CD4-positive, alpha-beta T cell (primary cell): ENCODE results near the gene SH3TC2. TPM values are rescaled to one million over a fixed set of nuclear protein-coding genes. Genes with fewer than 3 reads are reported as not detected.

Experiments
- ATAC-seq: fragments of 200-7000 bp; cut with Tn5 transposase; one replicate; pipeline ENCODE4 v1.10.0; 2022; ENCODE audit warnings: mild to moderate bottlenecking; ENCODE audit not compliant: poor library complexity
- CTCF ChIA-PET: fragments of 350-600 bp; sonication (Branson Sonifier 250); formaldehyde crosslinking; loops from one replicate; lab custom pipeline; 2021; ENCODE audit warnings: antibody characterized with exemption, inconsistent platforms; lab: Charles Lee
- POLR2A ChIA-PET: fragments of 350-600 bp; sonication (Branson Sonifier 250); formaldehyde crosslinking; loops from one replicate; lab custom pipeline; 2021; ENCODE audit warnings: antibody characterized with exemption, inconsistent platforms; lab: Charles Lee
- DNase-seq, 14 experiments: peaks; one replicate each; pipeline ENCODE4 v3.0.0-alpha.2; 2013 to 2020; ENCODE audit warnings: mixed read lengths in 2 of 14
- H3K27ac ChIP-seq, 2 donors: one replicate each; pipeline versions ENCODE4 v1.5.1 to v1.7.0; 2013; ENCODE audit warnings: low read length in 2 of 2, low read depth in 1 of 2, mild to moderate bottlenecking in 1 of 2
- H3K27me3 ChIP-seq, 2 experiments: 1 replicate in 1 of 2; 2 replicates in 1 of 2; pipeline versions ENCODE4 v1.6.1 to v1.7.0; 2013; ENCODE audit warnings: low read length in 2 of 2, control low read depth in 1 of 2, mild to moderate bottlenecking in 1 of 2, moderate library complexity in 1 of 2; ENCODE audit not compliant: insufficient read depth in 2 of 2, control insufficient read depth in 1 of 2
- H3K36me3 ChIP-seq: one replicate; pipeline ENCODE4 v1.6.1; 2013; ENCODE audit warnings: low read length, control low read depth; ENCODE audit not compliant: insufficient read depth
- H3K4me1 ChIP-seq: one replicate; pipeline ENCODE4 v1.6.1; 2013; ENCODE audit warnings: low read length, control low read depth; ENCODE audit not compliant: insufficient read depth
- H3K4me3 ChIP-seq: one replicate; pipeline ENCODE4 v1.5.1; 2013; ENCODE audit warnings: mild to moderate bottlenecking, low read length, moderate library complexity
- H3K9me3 ChIP-seq, 2 experiments: 1 replicate in 1 of 2; 2 replicates in 1 of 2; pipeline versions ENCODE4 v1.6.1 to v1.7.0; 2013; ENCODE audit warnings: low read length in 2 of 2, mild to moderate bottlenecking in 2 of 2, control low read depth in 1 of 2, moderate library complexity in 1 of 2; ENCODE audit not compliant: control insufficient read depth in 1 of 2, insufficient read depth in 1 of 2
- H3K27ac Mint-ChIP-seq: one replicate; pipeline ENCODE4 v1.8.0; 2020; ENCODE audit warnings: mixed read lengths
- H3K27me3 Mint-ChIP-seq: one replicate; pipeline ENCODE4 v1.8.0; 2021; ENCODE audit warnings: mixed read lengths
- H3K36me3 Mint-ChIP-seq: one replicate; pipeline ENCODE4 v1.8.0; 2021; ENCODE audit warnings: low read depth, mixed read lengths
- H3K4me1 Mint-ChIP-seq: one replicate; pipeline ENCODE4 v1.8.0; 2021; ENCODE audit warnings: low read depth, mixed read lengths
- H3K4me3 Mint-ChIP-seq: one replicate; pipeline ENCODE4 v1.8.0; 2020; ENCODE audit warnings: mild to moderate bottlenecking, mixed read lengths
- H3K9me3 Mint-ChIP-seq: one replicate; pipeline ENCODE4 v1.8.0; 2020; ENCODE audit warnings: mixed read lengths
- intact Hi-C, 2 experiments: fragments of 100-400 bp; cut with DNase I in 1 of 2; cut with micrococcal nuclease in 1 of 2; formaldehyde crosslinking; loops; one replicate each; pipeline versions ENCODE4 v1.15.1 to v1.9.0; 2023 to 2025; cut with DNase I, micrococcal nuclease
- total RNA-seq, 174 experiments: library from RNA in 2 of 174; stranded (reverse) in 2 of 174; gene quantifications; one replicate each; pipeline ENCODE4 v1.2.3 and lab custom pipeline; 2021 to 2026
- TF ChIP-seq, protein P1 (sequence below): fragments of 200-600 bp; IDR thresholded peaks from one replicate; pipeline ENCODE4 v1.8.0; 2022; ENCODE audit warnings: antibody characterized with exemption, mild to moderate bottlenecking

SH3TC2 gene
- total RNA-seq, 2 experiments from 2014 or later, result not detected

GRCh38 chr5:149004559-149004958 is 58.3 kb downstream of the SH3TC2 start:
- H3K4me1 Mint-ChIP-seq, result no peaks in the 10 kb centered on the region
- no peak for ATAC-seq
- H3K4me3 Mint-ChIP-seq, result no peak overlapping the region
- H3K27ac Mint-ChIP-seq, result no peak overlapping the region
- TF ChIP-seq, protein P1, sequence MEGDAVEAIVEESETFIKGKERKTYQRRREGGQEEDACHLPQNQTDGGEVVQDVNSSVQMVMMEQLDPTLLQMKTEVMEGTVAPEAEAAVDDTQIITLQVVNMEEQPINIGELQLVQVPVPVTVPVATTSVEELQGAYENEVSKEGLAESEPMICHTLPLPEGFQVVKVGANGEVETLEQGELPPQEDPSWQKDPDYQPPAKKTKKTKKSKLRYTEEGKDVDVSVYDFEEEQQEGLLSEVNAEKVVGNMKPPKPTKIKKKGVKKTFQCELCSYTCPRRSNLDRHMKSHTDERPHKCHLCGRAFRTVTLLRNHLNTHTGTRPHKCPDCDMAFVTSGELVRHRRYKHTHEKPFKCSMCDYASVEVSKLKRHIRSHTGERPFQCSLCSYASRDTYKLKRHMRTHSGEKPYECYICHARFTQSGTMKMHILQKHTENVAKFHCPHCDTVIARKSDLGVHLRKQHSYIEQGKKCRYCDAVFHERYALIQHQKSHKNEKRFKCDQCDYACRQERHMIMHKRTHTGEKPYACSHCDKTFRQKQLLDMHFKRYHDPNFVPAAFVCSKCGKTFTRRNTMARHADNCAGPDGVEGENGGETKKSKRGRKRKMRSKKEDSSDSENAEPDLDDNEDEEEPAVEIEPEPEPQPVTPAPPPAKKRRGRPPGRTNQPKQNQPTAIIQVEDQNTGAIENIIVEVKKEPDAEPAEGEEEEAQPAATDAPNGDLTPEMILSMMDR, result no peak
- Histone ChIP-seq H3K4me3 (no peak overlapping the region), H3K36me3 (no peaks in the 10 kb centered on the region), H3K27ac (no peak overlapping the region), H3K9me3 (no peaks in the 10 kb centered on the region), H3K4me1 (no peaks in the 10 kb centered on the region), H3K27me3 (peaks cover 0 to 5% of the 10 kb centered on the region in 2 experiments)
- ChIA-PET CTCF (no interaction called here), POLR2A (no interaction called here)
- DNase-seq, result no peak
- no peaks in the 10 kb centered on the region for H3K36me3 Mint-ChIP-seq
- intact Hi-C loops, result no loop called here
- H3K27me3 Mint-ChIP-seq, result peaks cover 7% of the 10 kb centered on the region
- no peaks in the 10 kb centered on the region for H3K9me3 Mint-ChIP-seq

GRCh38 chr5:149002761-149003689 is 59.8 kb downstream of the SH3TC2 start:
- ATAC-seq, result no peak
- CTCF ChIA-PET, result interaction anchor here (0.9 kb wide), 1 partner anchor 272 kb away, joined by 4 read pairs; no protein-coding TSS in a partner anchor
- peaks cover 18% of the 10 kb centered on the region for H3K27me3 Mint-ChIP-seq
- no peak overlapping the region for H3K4me3 Mint-ChIP-seq
- no peak overlapping the region for H3K27ac Mint-ChIP-seq
- H3K9me3 Mint-ChIP-seq, result no peaks in the 10 kb centered on the region
- Histone ChIP-seq H3K4me1 (no peaks in the 10 kb centered on the region), H3K36me3 (no peaks in the 10 kb centered on the region), H3K27me3 (peaks cover 0 to 5% of the 10 kb centered on the region in 2 experiments), H3K27ac (no peak overlapping the region), H3K9me3 (no peaks in the 10 kb centered on the region), H3K4me3 (no peak overlapping the region)
- H3K4me1 Mint-ChIP-seq, result no peaks in the 10 kb centered on the region
- intact Hi-C loops, result no loop called here
- DNase-seq, result no peak
- TF ChIP-seq, protein P1, result no peak
- H3K36me3 Mint-ChIP-seq, result no peaks in the 10 kb centered on the region
- POLR2A ChIA-PET, result no interaction called here

DNA sequence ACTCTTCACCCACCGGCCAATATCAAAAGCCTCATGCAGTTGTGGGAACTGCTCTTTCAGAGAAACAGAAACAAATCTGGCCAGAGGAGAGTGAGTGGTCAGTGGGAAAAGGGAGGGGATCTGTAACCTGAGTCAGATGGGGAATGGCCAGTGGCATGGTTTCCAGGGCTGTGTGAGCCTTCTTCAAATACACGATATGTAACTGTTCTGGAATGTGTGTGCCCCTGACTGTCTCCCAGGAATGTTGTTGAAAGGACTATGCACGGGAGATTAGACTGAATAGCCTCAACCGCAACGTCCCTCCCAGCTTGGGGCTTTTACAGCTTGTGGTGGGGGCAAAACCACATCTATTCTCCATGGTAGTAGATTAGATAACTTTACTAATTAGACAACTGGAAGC is 60.8 kb downstream of the SH3TC2 start:
- Mint-ChIP-seq H3K4me3 (no peak overlapping the region), H3K9me3 (no peaks in the 10 kb centered on the region), H3K36me3 (no peaks in the 10 kb centered on the region), H3K27me3 (peaks cover 24% of the 10 kb centered on the region), H3K4me1 (no peaks in the 10 kb centered on the region), H3K27ac (no peak overlapping the region)
- ChIA-PET CTCF (interaction anchor here (0.9 kb wide), 1 partner anchor 271 kb away, joined by 4 read pairs; no protein-coding TSS in a partner anchor), POLR2A (no interaction called here)
- Histone ChIP-seq H3K36me3 (no peaks in the 10 kb centered on the region), H3K27ac (no peak overlapping the region), H3K4me3 (no peak overlapping the region), H3K9me3 (no peaks in the 10 kb centered on the region), H3K27me3 (peaks cover 0 to 5% of the 10 kb centered on the region in 2 experiments), H3K4me1 (no peaks in the 10 kb centered on the region)
- ATAC-seq (no peak), DNase-seq (no peak)
- intact Hi-C loops, result no loop called here
- TF ChIP-seq, protein P1, result no peak
